LNCAP (cell line): Measurements from ENCODE around the gene ISM2.

Source experiments
- CTCF ChIP-seq: fragments of 450-650 bp; IDR thresholded peaks from 2 replicates; pipeline ENCODE4 v1.5.1; 2017; ENCODE audit warnings: mild to moderate bottlenecking

Gene ISM2

GRCh38 chr14:77473921-77474320, 24.7 kb downstream of the ISM2 start:
- no peak for TF ChIP-seq CTCF

- TF ChIP-seq CTCF: no peak
These were observed 28.3 kb downstream of the ISM2 start for GRCh38 chr14:77470224-77470870.

- no peak for TF ChIP-seq CTCF
These were observed 29.1 kb downstream of the ISM2 start for GRCh38 chr14:77469539-77469938.

GRCh38 chr14:77469067-77469505, 29.5 kb downstream of the ISM2 start:
- no peak for TF ChIP-seq CTCF

- TF ChIP-seq CTCF: no peak
These were observed 30.8 kb downstream of the ISM2 start for GRCh38 chr14:77467801-77468200.

GRCh38 chr14:77459072-77459723, 39.4 kb downstream of the ISM2 start:
- peak; percentile 74 for TF ChIP-seq CTCF

- no peak for TF ChIP-seq CTCF
These were observed 40.2 kb downstream of the ISM2 start for GRCh38 chr14:77458249-77458950.
